ENCODE data around the gene FXYD6.

- TF ChIP-seq CTCF (IDR thresholded peaks at IDR 0.05), result no peak
- TF ChIP-seq POLR2A (IDR thresholded peaks at IDR 0.05), result no peak
- TF ChIP-seq POLR2AphosphoS5 (IDR thresholded peaks at IDR 0.05), result peak in 1 of 3 donors; percentile 25
Measured at GRCh38 chr11:117833401-117833891, 43.0 kb downstream of the FXYD6 start.

Data from stomach (tissue), 4 donors.